HG03103 (cell line): Measurements from ENCODE around the gene AUTS2.
"Not testable (repeated sequence)": the region's sequence is repeated elsewhere in the genome, so short reads cannot be mapped to it uniquely, and the experiment has no call there.

Experiments
- ATAC-seq: cut with Tn5 transposase; IDR thresholded peaks from one replicate; pipeline ENCODE4 v1.9.1; 2021; ENCODE audit warnings: low read depth; ENCODE audit not compliant: unreplicated experiment

Gene AUTS2

DNA sequence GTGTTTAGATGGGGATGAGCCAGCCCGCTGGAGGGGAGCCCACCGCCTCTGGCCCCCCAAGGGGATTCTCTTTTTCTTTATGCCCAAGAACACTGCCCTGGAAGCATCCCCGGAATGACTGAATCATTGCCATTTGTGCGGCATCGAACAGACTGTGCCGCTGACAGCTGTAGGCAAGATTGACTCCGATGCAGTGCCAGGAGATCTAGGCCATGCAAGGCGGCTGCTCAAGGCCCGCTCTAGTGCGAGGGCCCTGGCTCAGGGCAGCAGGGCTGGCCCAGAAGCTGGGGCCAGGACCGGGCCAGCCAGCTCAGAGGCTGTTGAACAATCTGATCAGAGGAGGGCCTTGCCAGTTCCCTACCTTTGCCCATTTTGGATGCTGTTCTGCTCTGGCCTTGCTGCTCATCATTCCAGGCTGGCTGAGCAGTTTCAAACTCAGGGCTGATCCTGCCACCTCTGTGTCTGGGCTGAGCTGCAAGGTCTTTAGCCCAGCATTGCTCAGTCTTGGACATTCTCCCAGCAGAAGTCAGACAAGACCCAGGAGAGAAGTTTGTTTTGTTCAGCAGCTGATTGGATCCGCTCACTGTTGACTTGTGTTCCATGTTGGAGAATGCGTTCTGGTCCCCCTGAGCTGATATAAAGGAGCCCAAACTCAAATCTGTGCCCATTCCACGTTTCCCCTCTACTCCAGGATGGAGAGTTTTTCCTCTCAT lies 1048.4 kb downstream of the AUTS2 start:
- no peak for ATAC-seq

- ATAC-seq: peak; percentile 91
Observed at GRCh38 chr7:70647801-70648498, 1049.7 kb downstream of the AUTS2 start.

- ATAC-seq: not testable (repeated sequence)
Observed at GRCh38 chr7:70648499-70648861, 1050.2 kb downstream of the AUTS2 start.

DNA sequence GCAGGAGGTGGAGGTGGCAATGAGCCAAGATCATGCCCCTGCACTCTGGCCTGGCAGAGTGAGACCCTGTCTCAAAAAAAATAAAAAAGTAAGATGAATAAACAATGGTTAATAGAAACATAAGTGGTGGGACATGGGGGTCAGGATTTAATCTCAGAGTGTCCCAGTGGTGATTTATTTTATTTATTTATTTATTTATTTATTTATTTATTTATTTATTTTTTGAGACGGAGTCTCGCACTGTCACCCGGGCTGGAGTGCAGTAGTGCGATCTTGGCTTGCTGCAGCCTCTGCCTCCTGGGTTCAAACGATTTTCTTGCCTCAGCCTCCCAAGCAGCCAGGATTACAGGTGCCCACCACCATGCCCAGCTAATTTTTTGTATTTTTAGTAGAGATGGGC lies 1051.0 kb downstream of the AUTS2 start:
- no peak for ATAC-seq

GRCh38 chr7:70654146-70654545 lies 1055.9 kb downstream of the AUTS2 start:
- no peak for ATAC-seq

GRCh38 chr7:70654979-70655378 lies 1056.7 kb downstream of the AUTS2 start:
- ATAC-seq: no peak

- no peak for ATAC-seq
Observed at GRCh38 chr7:70655694-70656093, 1057.4 kb downstream of the AUTS2 start.

DNA sequence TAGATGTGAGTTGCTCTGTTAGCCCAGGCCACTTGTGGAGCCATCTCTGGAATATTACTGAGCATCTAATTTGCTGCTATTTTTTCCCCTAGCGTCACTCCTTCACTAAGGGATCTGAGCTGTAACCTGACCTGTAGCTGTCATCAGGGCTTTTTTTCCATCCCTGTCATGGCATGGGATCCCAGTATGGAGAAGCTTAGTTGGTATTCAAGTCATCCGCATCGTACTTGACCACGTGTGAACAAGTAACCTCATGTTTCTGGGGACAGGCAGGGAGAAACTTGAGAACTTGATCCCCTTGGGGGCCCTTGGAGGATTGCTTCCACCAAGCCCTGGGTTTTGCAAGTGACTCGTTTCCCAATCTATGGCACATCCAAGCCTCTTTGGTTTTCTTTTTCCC lies 1059.3 kb downstream of the AUTS2 start:
- ATAC-seq: no peak

DNA sequence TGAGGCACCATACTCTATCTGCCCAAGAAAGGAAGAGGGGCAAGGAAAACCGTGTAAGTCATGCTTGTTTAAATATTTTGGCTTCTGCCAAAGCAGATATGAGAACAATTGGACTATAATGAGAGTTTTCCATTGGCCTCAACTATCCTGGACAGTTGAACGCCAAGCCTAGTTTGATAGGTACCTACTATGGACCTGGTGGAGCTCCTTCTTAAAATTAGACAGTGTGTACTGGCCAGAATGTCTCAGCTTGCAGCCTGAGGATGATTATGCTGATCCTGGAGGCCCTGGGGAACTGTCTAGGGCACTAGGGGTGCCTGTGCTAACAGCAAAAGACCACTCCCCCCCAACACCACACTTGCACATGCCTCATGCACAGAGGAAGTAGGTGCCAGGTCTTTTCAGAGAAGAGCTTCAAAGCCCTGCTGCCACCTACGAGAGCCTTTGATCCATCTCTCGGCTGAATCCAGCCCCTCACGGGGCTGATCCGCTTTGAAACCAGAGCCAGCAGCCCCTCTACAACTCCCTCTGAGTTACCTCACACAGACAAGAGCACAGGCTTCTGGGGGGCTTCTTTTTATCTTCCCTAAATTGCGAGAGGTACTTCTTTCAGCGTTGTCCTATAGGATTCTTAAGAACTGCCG lies 1059.8 kb downstream of the AUTS2 start:
- no peak for ATAC-seq

DNA sequence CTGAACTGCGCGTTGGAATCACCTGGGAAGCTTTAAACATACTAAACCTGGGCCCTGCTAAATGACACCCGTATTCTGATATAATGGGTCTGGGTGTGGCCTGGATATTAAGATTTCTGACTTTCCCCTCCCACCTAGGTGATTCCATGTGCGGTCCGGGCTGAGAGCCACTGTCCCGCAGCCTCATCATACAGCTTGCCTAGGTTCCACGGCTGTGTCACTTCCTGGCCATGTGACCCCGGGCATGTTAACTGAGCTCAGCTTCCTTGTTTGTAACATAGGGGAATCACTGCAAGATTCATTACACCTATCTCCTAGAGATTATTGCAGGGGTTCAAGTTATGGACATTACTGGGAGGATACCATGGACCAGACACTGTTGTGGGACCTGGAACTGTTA lies 1061.0 kb downstream of the AUTS2 start:
- no peak for ATAC-seq

- no peak for ATAC-seq
Observed at GRCh38 chr7:70660154-70660818, 1062.0 kb downstream of the AUTS2 start.

GRCh38 chr7:70660819-70661191 lies 1062.5 kb downstream of the AUTS2 start:
- no peak for ATAC-seq

DNA sequence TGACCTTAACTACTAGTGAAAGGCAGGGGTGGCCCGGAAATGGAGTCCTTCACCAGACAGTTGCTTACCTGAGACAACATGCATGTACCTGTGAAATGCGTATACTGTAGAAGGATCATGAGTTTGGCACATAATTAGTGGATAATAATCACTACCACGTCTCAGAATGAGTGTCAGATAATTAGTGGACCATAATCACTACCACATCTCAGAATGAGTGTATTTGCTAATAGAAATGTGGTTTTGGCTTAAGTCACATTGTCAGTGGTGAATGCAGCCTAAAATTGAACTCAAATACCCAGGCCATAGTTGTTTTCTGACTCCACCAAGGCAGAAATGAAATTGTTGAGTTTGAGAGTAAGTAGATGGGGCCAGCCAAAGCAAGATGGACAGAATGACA lies 1065.4 kb downstream of the AUTS2 start:
- ATAC-seq: no peak

- no peak for ATAC-seq
Observed at GRCh38 chr7:70665997-70666396, 1067.7 kb downstream of the AUTS2 start.

GRCh38 chr7:70667406-70667805 lies 1069.1 kb downstream of the AUTS2 start:
- no peak for ATAC-seq

GRCh38 chr7:70668606-70669358 lies 1070.5 kb downstream of the AUTS2 start:
- no peak for ATAC-seq

DNA sequence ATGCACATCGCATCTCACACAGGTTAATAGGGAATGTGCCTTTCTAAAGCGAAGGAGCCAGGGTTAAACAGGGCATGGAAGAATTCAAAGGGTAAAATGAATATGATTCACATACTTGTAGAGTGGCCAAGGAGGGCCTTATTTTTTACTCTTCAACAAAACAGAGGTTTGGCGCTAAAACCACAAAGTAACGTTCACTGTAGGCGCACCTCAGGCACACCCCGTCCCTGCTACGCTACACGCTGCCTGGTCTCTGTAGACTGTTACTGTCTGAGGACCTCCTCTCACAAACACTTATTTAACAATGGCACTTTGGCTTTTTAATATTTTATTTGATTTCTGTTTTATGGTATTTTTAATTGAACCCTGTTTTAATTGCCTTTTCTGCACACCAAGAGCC lies 1071.6 kb downstream of the AUTS2 start:
- ATAC-seq: no peak

GRCh38 chr7:70670288-70670687 lies 1072.0 kb downstream of the AUTS2 start:
- ATAC-seq: no peak

- no peak for ATAC-seq
Observed at GRCh38 chr7:70673778-70674570, 1075.7 kb downstream of the AUTS2 start.

DNA sequence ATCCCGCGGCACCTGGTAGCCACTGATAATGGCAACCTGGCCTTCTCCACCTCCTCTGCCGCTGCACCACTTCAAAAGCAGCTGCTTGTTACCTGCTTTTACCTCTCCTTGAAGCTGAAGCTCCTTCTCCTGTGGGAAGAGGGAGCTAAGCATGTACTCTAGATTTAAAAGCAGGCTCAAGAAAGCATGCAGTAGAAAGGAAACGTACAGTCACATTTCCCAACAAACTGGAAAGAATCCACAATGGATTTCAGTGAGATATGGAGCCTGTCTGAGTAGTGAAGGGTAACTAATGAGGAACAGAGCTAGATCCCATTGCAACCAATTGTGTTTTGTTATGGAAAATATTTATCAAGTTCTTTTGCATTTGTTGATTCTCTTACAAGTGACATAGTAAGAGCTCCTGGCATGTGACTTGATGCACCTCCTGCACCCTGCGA lies 1076.3 kb downstream of the AUTS2 start:
- ATAC-seq: no peak
